Measurements from ENCODE around the gene SPATA2. TPM values are rescaled to one million over a fixed set of nuclear protein-coding genes. Genes with fewer than 3 reads are reported as not detected.

Gene SPATA2
- total and polyA plus RNA-seq, 4 donors: 1.2 to 3.4 (median 1.4) TPM

- H3K27ac ChIP-seq (ENCODE audit: low read depth in 1 of 2, low read length in 2 of 2): no peak overlapping the region
- H3K9ac ChIP-seq (ENCODE audit: low read depth in 1 of 2, low read length in 2 of 2): no peak overlapping the region
- no peak for DNase-seq (ENCODE audit: low spot score)
- H3K27me3 ChIP-seq (ENCODE audit: control insufficient read depth in 4 of 4, insufficient read depth in 4 of 4, low read length in 3 of 4): no peaks in the 10 kb centered on the region
- TF ChIP-seq EGR1 (IDR thresholded peaks at IDR 0.05; ENCODE audit: low read depth in 2 of 2) (no peak), MAX (IDR thresholded peaks at IDR 0.05) (no peak)
- no peak overlapping the region for H3K4me3 ChIP-seq (ENCODE audit: low read depth in 1 of 3, low read length in 3 of 3)
- WGBS: 93% methylated on average over 13 of the region's 13 CpGs
- peaks cover 14 to 56% (median 41%) of the 10 kb centered on the region in 4 donors for H3K4me1 ChIP-seq (ENCODE audit: control insufficient read depth in 4 of 4, insufficient read depth in 4 of 4, low read length in 3 of 4)
- peaks cover 0 to 2% (median 0%) of the 10 kb centered on the region in 4 donors for H3K36me3 ChIP-seq (ENCODE audit: control insufficient read depth in 4 of 4, insufficient read depth in 3 of 4, low read depth in 1 of 4, low read length in 3 of 4)
- no peaks in the 10 kb centered on the region for H3K9me3 ChIP-seq (ENCODE audit: control insufficient read depth in 4 of 4, low read length in 3 of 4)
Measured at GRCh38 chr20:49891476-49892110, 23.7 kb downstream of the SPATA2 start.

- 74% methylated on average over 21 of the region's 21 CpGs for WGBS
- Histone ChIP-seq H3K27ac (ENCODE audit: low read depth in 1 of 2, low read length in 2 of 2) (no peak overlapping the region), H3K9me3 (ENCODE audit: control insufficient read depth in 4 of 4, low read length in 3 of 4) (no peaks in the 10 kb centered on the region), H3K4me3 (ENCODE audit: low read depth in 1 of 3, low read length in 3 of 3) (no peak overlapping the region), H3K27me3 (ENCODE audit: control insufficient read depth in 4 of 4, insufficient read depth in 4 of 4, low read length in 3 of 4) (no peaks in the 10 kb centered on the region), H3K36me3 (ENCODE audit: control insufficient read depth in 4 of 4, insufficient read depth in 3 of 4, low read depth in 1 of 4, low read length in 3 of 4) (peaks cover 0 to 7% (median under 1%) of the 10 kb centered on the region in 4 donors), H3K4me1 (ENCODE audit: control insufficient read depth in 4 of 4, insufficient read depth in 4 of 4, low read length in 3 of 4) (peaks cover 14 to 51% (median 37%) of the 10 kb centered on the region in 4 donors), H3K9ac (ENCODE audit: low read depth in 1 of 2, low read length in 2 of 2) (no peak overlapping the region)
- no peak for DNase-seq (ENCODE audit: low spot score)
- TF ChIP-seq GABPA (IDR thresholded peaks at IDR 0.05 in 1 of 2, conservative IDR thresholded peaks at IDR 0.05 in 1 of 2) (no peak), SP1 (IDR thresholded peaks at IDR 0.05) (no peak), REST (IDR thresholded peaks at IDR 0.05) (no peak), RXRA (IDR thresholded peaks at IDR 0.05) (no peak), EGR1 (IDR thresholded peaks at IDR 0.05; ENCODE audit: low read depth in 2 of 2) (no peak), FOXA2 (IDR thresholded peaks at IDR 0.05) (no peak), ZBTB33 (IDR thresholded peaks at IDR 0.05) (no peak)
Measured at GRCh38 chr20:49890471-49891361, 24.6 kb downstream of the SPATA2 start.

- Histone ChIP-seq H3K36me3 (ENCODE audit: control insufficient read depth in 4 of 4, insufficient read depth in 3 of 4, low read depth in 1 of 4, low read length in 3 of 4) (peaks cover 0 to 12% (median 2%) of the 10 kb centered on the region in 4 donors), H3K27me3 (ENCODE audit: control insufficient read depth in 4 of 4, insufficient read depth in 4 of 4, low read length in 3 of 4) (no peaks in the 10 kb centered on the region), H3K9ac (ENCODE audit: low read depth in 1 of 2, low read length in 2 of 2) (no peak overlapping the region), H3K9me3 (ENCODE audit: control insufficient read depth in 4 of 4, low read length in 3 of 4) (no peaks in the 10 kb centered on the region), H3K27ac (ENCODE audit: low read depth in 1 of 2, low read length in 2 of 2) (no peak overlapping the region), H3K4me3 (ENCODE audit: low read depth in 1 of 3, low read length in 3 of 3) (no peak overlapping the region), H3K4me1 (ENCODE audit: control insufficient read depth in 4 of 4, insufficient read depth in 4 of 4, low read length in 3 of 4) (peaks cover 14 to 46% (median 33%) of the 10 kb centered on the region in 4 donors)
- WGBS: 75% methylated on average over 9 of the region's 9 CpGs
- DNase-seq (ENCODE audit: low spot score): no peak
- no peak for TF ChIP-seq NR2F2 (IDR thresholded peaks at IDR 0.05)
- no peak for TF ChIP-seq HNF4G (IDR thresholded peaks at IDR 0.05)
- TF ChIP-seq RAD21 (IDR thresholded peaks at IDR 0.05): peak in 1 of 2 donors; percentile 7
- TF ChIP-seq YY1 (IDR thresholded peaks at IDR 0.05): no peak
- TF ChIP-seq GABPA (IDR thresholded peaks at IDR 0.05 in 1 of 2, conservative IDR thresholded peaks at IDR 0.05 in 1 of 2): no peak
- no peak for TF ChIP-seq EGR1 (IDR thresholded peaks at IDR 0.05; ENCODE audit: low read depth in 2 of 2)
- no peak for TF ChIP-seq FOXA1 (IDR thresholded peaks at IDR 0.05)
- no peak for TF ChIP-seq MAX (IDR thresholded peaks at IDR 0.05)
- no peak for TF ChIP-seq ZBTB33 (IDR thresholded peaks at IDR 0.05)
- no peak for TF ChIP-seq ATF3 (IDR thresholded peaks at IDR 0.05)
- no peak for TF ChIP-seq TAF1 (conservative IDR thresholded peaks at IDR 0.05)
- TF ChIP-seq JUND (IDR thresholded peaks at IDR 0.05): no peak
Measured at GRCh38 chr20:49889935-49890333, 25.4 kb downstream of the SPATA2 start.
